Suppressor macrophage treated with lipopolysaccharide for 1 hour (primary cell): ENCODE measurements around the gene DDTL.

Experiments
- DNase-seq, 3 donors: peaks; one replicate each; pipeline ENCODE4 v3.0.0-alpha.2; 2020 to 2022

The DDTL gene

GRCh38 chr22:24007253-24008021 lies 40.7 kb downstream of the DDTL start:
- peak; percentile 32 to 62 (median 49) for DNase-seq

GRCh38 chr22:24008022-24008283 lies 41.3 kb downstream of the DDTL start:
- DNase-seq, result no peak

DNA sequence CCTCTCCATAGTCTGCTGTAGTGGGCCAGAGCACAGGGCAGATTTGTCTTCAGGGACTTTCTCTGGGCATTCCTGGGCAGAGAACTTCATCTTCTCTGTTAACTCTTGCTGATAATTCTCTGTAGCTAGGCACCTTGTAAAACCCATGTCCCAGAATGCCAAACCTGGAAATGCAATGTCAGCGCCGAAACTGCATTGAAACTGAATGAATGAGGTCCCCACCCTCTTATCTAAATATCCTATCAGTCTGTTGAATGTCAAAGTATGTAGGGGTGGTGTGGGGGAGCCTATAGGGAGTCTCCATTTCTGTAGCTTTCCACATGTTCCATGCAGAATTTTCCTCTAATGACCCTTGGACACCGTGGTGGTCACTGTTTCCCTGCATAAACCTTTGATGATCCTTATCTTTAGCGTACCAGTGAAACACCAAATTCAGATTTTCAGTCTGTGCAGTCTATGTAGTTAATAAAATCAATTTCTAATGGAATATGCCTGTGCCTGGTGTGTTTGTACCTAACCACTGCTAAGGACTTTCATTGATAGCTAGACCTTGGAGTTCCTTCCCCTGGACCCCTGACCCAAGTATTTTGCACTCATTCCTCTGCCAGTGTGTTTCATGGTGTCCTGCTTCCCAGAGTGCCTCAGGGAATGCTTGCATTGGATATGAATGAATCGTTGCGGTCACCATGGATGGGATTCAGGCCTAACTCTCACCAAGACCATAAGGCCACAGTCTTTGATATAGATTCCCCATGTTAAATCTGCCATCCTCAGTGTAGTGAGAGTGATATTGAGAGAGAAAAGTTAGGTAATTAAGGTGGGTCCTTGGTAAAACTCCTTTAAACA lies 41.9 kb downstream of the DDTL start:
- no peak for DNase-seq

DNA sequence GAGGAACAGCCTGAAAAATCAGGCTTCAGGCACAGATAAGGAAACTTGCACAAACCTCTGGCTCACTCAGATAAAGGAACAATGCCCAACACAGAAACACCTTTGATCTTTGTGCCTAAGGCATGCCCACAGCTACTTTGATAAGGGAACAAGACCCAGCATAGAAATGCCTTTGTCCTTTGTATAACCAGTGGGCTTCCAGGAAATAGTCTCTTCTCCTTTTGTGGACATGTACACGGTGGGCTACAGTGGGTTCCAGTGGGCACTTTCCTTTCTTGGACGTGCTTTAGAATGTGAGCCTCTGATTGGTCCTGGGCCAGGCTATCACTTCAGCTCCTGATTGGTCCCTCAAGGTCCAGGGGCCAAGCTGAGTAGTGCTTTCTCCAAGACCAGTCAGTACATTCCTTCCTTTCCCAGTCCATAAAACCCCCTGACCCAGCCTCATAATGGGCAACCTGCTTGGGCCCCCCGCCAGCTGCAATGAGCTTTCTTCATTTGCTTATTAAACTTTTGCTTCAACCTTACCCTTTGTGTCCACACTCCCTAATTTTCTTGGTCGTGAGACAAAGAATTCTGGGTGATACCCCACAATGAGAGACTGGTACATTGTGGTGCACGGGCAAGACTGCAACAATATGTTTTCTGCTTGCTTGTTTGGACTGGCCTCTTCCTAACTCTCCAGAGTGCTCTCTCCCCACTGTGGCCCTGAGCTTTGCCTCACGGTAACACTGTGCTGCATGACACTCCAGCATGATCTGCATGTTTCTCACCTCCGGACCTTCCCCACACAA lies 42.7 kb downstream of the DDTL start:
- no peak for DNase-seq

GRCh38 chr22:24010018-24010391 lies 43.3 kb downstream of the DDTL start:
- no peak for DNase-seq

- DNase-seq, result no peak
These were observed 45.0 kb downstream of the DDTL start for GRCh38 chr22:24011735-24012068.

- no peak for DNase-seq
These were observed 49.5 kb downstream of the DDTL start for GRCh38 chr22:24016156-24016555.

DNA sequence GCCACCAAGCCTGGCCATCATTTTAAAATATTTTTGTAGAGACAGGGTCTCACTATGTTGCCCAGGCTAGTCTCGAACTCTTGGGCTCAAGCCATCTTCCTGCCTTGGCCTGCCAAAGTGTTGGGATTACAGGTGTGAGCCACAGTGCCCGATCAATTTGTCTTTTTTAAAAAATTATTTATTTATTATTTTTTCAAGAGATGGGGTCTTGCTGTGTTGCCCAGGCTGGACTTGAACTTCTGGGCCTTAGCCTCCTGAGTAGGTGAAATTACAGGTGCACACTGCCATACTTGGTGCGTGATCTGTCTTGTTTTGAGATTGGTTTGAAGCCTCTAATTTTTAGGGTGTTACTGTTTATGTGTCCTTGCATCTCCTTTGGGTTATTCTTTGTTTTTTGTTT lies 54.6 kb downstream of the DDTL start:
- no peak for DNase-seq
